DMS 273 treated with DMSO at 0.1 percent for 48 hours (cell line): Measurements from ENCODE around the gene EIF3L.
"Not testable (repeated sequence)": the region's sequence is repeated elsewhere in the genome, so short reads cannot be mapped to it uniquely, and the experiment has no call there.

Experiments used
- DNase-seq: peaks from one replicate; lab custom pipeline; 2025; lab: John Stamatoyannopoulos, UW

EIF3L gene

GRCh38 chr22:37849089-37849751 lies at the start of gene EIF3L:
Gene EIF3L, plus strand, starts transcription at chr22:37849419. Its CDS starts 31 bp downstream, at chr22:37849450.
- peak; percentile 38 for DNase-seq

DNA sequence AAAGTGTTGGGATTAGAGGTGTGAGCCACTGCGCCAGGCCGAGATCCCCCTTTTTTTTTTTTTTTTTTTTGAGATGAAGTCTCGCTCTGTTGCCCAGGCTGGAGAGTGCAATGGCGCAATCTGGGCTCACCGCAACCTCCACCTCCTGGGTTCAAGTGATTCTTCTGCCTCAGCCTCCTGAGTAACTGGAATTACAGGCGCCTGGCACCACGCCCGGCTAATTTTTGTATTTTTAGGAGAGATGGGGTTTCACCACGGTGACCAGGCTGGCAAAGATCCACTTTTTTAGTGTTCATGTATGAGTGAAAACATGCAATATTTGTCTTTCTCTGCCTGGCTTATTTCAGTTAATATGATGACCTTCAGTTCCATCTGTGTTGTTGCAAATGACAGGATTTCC lies 49.2 kb upstream of the EIF3L start:
- not testable (repeated sequence) for DNase-seq

- no peak for DNase-seq
Observed at GRCh38 chr22:37801946-37802309, 47.3 kb upstream of the EIF3L start.

DNA sequence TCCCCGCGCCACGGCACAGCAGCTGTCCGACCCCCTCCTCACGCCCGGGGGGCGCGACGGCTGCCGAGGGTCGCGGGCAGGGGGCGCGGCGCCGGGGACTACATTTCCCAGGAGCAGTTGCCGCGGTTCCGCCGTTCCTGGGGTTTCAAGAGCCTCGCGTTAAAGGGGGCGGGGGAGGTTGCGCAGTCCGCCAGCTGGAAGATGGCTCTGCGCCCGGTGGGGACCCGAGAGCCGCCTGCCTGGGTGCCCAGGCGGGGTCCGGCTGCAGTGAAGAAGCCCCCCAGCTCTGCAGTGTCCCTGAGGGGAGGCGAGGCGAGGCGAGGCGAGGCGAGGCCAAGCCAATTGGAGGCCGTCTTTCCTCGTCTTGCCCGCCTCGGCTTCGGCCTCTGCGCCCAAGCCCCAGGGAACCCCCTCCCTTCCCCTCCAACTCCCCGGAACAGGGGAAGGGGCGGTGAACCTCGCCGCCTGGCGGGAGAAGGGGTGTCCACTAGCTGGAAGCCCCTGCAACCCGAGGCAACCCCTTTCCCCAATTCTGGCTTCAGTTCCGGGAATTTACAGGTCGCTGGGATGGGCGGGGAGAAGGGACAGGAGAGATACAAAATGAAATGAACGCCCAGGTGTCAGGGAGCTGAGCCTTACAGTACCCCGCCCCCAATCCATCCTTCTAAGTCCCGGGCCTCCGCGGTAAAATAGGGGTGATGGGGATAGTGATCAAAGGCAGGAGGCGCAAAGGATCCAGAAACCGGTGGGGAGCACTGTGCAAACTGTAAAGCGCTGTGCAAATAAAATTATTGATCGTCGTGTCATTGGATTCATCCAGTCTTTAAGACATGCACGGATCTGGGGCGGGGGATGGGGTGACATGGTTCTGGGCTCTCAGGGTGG lies 46.7 kb upstream of the EIF3L start:
- DNase-seq = peak; percentile 22

DNA sequence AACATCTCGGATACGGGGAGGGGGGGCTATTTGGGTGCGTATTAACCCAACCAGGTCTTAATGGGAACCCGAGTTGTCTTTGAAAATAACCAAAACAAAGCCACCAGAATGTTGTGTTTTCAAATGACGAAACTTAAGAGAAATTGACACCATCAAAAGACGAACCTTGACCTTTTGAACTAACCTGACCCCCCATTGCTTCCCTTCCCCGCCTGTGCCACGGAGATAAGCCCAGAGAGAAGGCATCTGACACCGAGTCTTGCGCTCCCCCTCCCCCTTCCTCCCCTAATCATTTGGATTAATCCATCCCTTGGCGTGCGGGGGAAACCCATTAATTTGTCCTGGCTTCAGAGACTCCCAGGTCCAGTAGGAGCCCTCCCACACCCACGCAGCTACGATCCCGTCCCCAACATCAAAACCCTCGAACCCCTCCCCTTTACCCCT lies 46.0 kb upstream of the EIF3L start:
- no peak for DNase-seq

GRCh38 chr22:37803639-37804351 lies 45.4 kb upstream of the EIF3L start:
- DNase-seq = no peak

GRCh38 chr22:37804352-37804880 lies 44.8 kb upstream of the EIF3L start:
- DNase-seq = no peak

GRCh38 chr22:37804881-37805809 lies 44.1 kb upstream of the EIF3L start:
- DNase-seq = peak; percentile 40

DNA sequence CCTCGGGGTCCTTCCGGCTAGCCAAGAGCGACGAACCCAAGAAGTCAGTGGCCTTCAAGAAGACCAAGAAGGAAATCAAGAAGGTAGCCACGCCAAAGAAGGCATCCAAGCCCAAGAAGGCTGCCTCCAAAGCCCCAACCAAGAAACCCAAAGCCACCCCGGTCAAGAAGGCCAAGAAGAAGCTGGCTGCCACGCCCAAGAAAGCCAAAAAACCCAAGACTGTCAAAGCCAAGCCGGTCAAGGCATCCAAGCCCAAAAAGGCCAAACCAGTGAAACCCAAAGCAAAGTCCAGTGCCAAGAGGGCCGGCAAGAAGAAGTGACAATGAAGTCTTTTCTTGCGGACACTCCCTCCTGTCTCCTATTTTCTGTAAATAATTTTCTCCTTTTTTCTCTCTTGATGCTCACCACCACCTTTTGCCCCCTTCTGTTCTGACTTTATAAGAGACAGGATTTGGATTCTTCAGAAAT lies 43.4 kb upstream of the EIF3L start:
- DNase-seq = no peak

GRCh38 chr22:37806409-37807333 lies 42.5 kb upstream of the EIF3L start:
- DNase-seq = no peak

- DNase-seq = peak; percentile 85
Observed at GRCh38 chr22:37807410-37808293, 41.6 kb upstream of the EIF3L start, which contains the start of gene GCAT. Gene GCAT, plus strand, starts transcription at chr22:37807934. Its CDS starts 34 bp downstream, at chr22:37807968.

DNA sequence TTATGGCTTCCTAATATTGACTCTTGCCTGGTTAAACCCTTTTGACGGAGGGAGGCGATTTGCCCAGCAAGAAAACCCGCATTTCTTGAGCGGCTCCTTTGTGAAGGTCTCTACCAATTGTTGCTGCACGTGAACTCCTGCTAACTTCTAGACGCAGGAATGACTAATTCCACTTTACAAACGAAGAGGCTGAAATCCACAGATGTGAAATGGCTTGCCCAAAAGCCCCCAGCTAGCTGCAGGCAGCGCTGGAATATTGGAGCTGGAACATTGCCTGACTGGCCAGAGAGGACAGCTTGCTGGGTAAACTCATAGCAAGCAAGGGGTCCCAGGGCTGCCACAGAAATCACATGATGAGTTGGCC lies 40.9 kb upstream of the EIF3L start:
- no peak for DNase-seq

- no peak for DNase-seq
Observed at GRCh38 chr22:37809672-37810333, 39.4 kb upstream of the EIF3L start.

GRCh38 chr22:37811867-37812266 lies 37.4 kb upstream of the EIF3L start:
- no peak for DNase-seq

GRCh38 chr22:37812869-37813678 lies 36.1 kb upstream of the EIF3L start:
- no peak for DNase-seq

DNA sequence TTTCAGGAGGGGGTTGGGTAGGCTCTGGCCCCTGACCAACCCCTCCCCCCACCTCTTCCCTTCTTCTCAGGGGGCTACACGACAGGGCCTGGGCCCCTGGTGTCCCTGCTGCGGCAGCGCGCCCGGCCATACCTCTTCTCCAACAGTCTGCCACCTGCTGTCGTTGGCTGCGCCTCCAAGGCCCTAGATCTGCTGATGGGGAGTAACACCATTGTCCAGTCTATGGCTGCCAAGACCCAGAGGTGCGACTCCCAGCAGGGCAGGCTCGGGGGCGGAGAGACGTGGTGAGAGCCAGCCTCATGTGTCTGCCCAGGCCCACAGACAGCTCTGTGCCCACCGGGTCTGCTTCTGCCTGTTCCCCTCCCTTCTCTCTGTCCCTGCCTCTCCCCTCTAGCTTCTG lies 33.6 kb upstream of the EIF3L start:
- no peak for DNase-seq

DNA sequence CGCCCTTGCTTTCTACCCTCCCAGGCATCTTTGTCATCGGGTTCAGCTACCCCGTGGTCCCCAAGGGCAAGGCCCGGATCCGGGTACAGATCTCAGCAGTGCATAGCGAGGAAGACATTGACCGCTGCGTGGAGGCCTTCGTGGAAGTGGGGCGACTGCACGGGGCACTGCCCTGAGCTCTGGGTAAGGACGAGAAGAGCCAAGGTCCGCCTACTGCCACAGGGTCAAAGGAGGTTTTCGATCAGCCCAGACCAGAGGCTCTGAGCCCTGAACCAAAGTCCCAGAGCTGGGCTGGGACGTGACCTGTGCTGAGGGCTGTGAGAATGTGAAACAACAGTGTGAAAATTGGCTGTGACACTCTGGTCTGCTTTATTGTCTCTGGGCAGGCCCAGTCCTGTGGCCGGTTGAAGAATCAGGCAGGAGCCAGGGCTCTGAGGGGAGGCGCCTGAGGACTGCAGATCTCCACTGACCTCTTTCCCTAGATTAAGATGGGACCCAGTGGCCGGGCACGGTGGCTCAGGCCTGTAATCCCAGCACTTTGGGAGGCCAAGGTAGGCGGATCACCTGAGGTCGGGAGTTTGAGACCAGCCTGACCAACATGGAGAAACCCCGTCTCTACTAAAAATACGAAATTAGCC lies 32.6 kb upstream of the EIF3L start:
- no peak for DNase-seq
